GM23338 (cell line): ENCODE data around the gene CPNE5. TPM values are rescaled to one million over a fixed set of nuclear protein-coding genes. Genes with fewer than 3 reads are reported as not detected.

Experiments
- ATAC-seq: fragments of 200-7000 bp; cut with Tn5 transposase; 3 replicates; pipeline ENCODE4 v1.9.1; 2020
- DNase-seq: peaks from one replicate; pipeline ENCODE4 v3.0.0-alpha.2; 2015; ENCODE audit warnings: low spot score
- H2AFZ ChIP-seq: fragments of 200-600 bp; sonication (generic); 2 replicates; pipeline ENCODE4 v1.8.0; 2016; ENCODE audit warnings: antibody characterized with exemption, mild to moderate bottlenecking, moderate library complexity
- H3F3A ChIP-seq: fragments of 200-600 bp; sonication (generic); replicated peaks from 2 replicates; pipeline ENCODE4 v1.8.0; 2017; ENCODE audit warnings: antibody characterized with exemption, mixed run types, low read depth
- H3K27ac ChIP-seq: fragments of 200-600 bp; sonication (generic); 2 replicates; pipeline ENCODE4 v1.6.1; 2016; ENCODE audit warnings: low read depth
- H3K27me3 ChIP-seq: fragments of 200-600 bp; sonication (generic); 2 replicates; pipeline ENCODE4 v1.8.0; 2016; ENCODE audit warnings: mild to moderate bottlenecking, mixed run types, moderate library complexity; ENCODE audit not compliant: insufficient read depth
- H3K36me3 ChIP-seq: fragments of 200-600 bp; sonication (generic); 2 replicates; pipeline ENCODE4 v1.8.0; 2016; ENCODE audit warnings: mild to moderate bottlenecking; ENCODE audit not compliant: insufficient read depth
- H3K4me1 ChIP-seq: fragments of 200-600 bp; sonication (generic); 2 replicates; pipeline ENCODE4 v1.8.0; 2016; ENCODE audit warnings: mild to moderate bottlenecking, moderate library complexity; ENCODE audit not compliant: insufficient read depth
- H3K4me2 ChIP-seq: fragments of 200-600 bp; sonication (generic); 2 replicates; pipeline ENCODE4 v1.7.1; 2017; ENCODE audit warnings: mixed run types
- H3K4me3 ChIP-seq: fragments of 200-600 bp; sonication (generic); 2 replicates; pipeline ENCODE4 v1.6.1; 2016; ENCODE audit warnings: mixed run types
- H3K79me2 ChIP-seq: fragments of 200-600 bp; sonication (generic); replicated peaks from 2 replicates; pipeline ENCODE4 v1.8.0; 2017; ENCODE audit warnings: mild to moderate bottlenecking; ENCODE audit not compliant: insufficient read depth
- H3K9me2 ChIP-seq: fragments of 200-600 bp; sonication (generic); 2 replicates; pipeline ENCODE4 v1.8.0; 2017; ENCODE audit not compliant: insufficient read depth
- H4K20me1 ChIP-seq: fragments of 200-600 bp; sonication (generic); replicated peaks from 2 replicates; pipeline ENCODE4 v1.8.0; 2017; ENCODE audit warnings: mild to moderate bottlenecking; ENCODE audit not compliant: insufficient read depth
- H3K27ac Mint-ChIP-seq: 2 replicates; pipeline ENCODE4 v1.8.0; 2020; ENCODE audit warnings: inconsistent platforms, mild to moderate bottlenecking, moderate library complexity, mixed read lengths
- H3K27me3 Mint-ChIP-seq: 3 replicates; pipeline ENCODE4 v1.8.0; 2022; ENCODE audit warnings: low read depth, mild to moderate bottlenecking, moderate library complexity, mixed read lengths, inconsistent platforms; ENCODE audit not compliant: insufficient read depth, poor library complexity
- H3K36me3 Mint-ChIP-seq: 3 replicates; pipeline ENCODE4 v1.8.0; 2021; ENCODE audit warnings: low read depth, mild to moderate bottlenecking, inconsistent platforms, moderate library complexity, mixed read lengths
- H3K4me1 Mint-ChIP-seq: 3 replicates; pipeline ENCODE4 v1.8.0; 2020; ENCODE audit warnings: mild to moderate bottlenecking, inconsistent platforms, mixed read lengths
- H3K4me3 Mint-ChIP-seq: 3 replicates; pipeline ENCODE4 v1.8.0; 2021; ENCODE audit warnings: moderate library complexity, mild to moderate bottlenecking, inconsistent platforms, mixed read lengths
- H3K9me3 Mint-ChIP-seq: 3 replicates; pipeline ENCODE4 v1.8.0; 2020; ENCODE audit warnings: moderate library complexity, mild to moderate bottlenecking, inconsistent platforms, mixed read lengths
- CREB1 ChIP-seq: fragments of 250-450 bp; sonication (Bioruptor Pico); IDR thresholded peaks from 2 replicates; pipeline ENCODE4 v1.5.0; 2020; ENCODE audit warnings: low read depth, mild to moderate bottlenecking, moderate library complexity
- EZH2phosphoT487 ChIP-seq: fragments of 200-600 bp; sonication (generic); IDR thresholded peaks from one replicate; pipeline ENCODE4 v1.8.1; 2018; ENCODE audit warnings: antibody characterized with exemption; ENCODE audit not compliant: unreplicated experiment
- JUNB ChIP-seq: IDR thresholded peaks from one replicate; pipeline ENCODE4 v1.6.1; 2016; ENCODE audit warnings: antibody characterized with exemption; ENCODE audit not compliant: unreplicated experiment
- NANOG ChIP-seq: IDR thresholded peaks from 2 replicates; pipeline ENCODE4 v1.6.1; 2016; ENCODE audit warnings: antibody characterized with exemption, borderline replicate concordance
- POLR2AphosphoS5 ChIP-seq: IDR thresholded peaks from 2 replicates; pipeline ENCODE4 v1.6.1; 2016; ENCODE audit warnings: antibody characterized with exemption, low read depth
- polyA plus RNA-seq: library from polyadenylated mRNA; unstranded; fragments of >200 nt; fragmentation: Nextera tagmentation; extraction: Ambion mirVana; gene quantifications from 2 replicates; pipeline ENCODE4 v1.2.1, GENCODE V29; 2016
- total RNA-seq: library from RNA; depleted of rRNA; stranded (reverse); fragments of >200 nt; shearing (Covaris generic); gene quantifications from 2 replicates; pipeline ENCODE4 v1.2.3, GENCODE V29; 2014
- TF ChIP-seq, protein P1 (sequence below): IDR thresholded peaks from 2 replicates; pipeline ENCODE4 v1.6.1; 2016; ENCODE audit warnings: antibody characterized with exemption
- TF ChIP-seq, protein P2 (sequence below), 2 experiments: fragments of 200-600 bp in 1 of 2; sonication (generic) in 1 of 2; conservative IDR thresholded peaks; 2 replicates each; pipeline versions ENCODE4 v1.5.1 to v1.6.1; 2016 to 2017; ENCODE audit warnings: antibody characterized with exemption in 2 of 2, low read depth in 2 of 2, mild to moderate bottlenecking in 2 of 2, moderate library complexity in 1 of 2
- TF ChIP-seq, protein P3 (sequence below): IDR thresholded peaks from one replicate; pipeline ENCODE4 v1.6.1; 2018; ENCODE audit warnings: antibody characterized with exemption; ENCODE audit not compliant: unreplicated experiment

CPNE5 gene
- total and polyA plus RNA-seq, 2 experiments from 2014 or later: 0.14 to 0.42 TPM

- Mint-ChIP-seq H3K36me3 (peaks cover 30% of the 10 kb centered on the region), H3K9me3 (no peaks in the 10 kb centered on the region; the same call in 2 of the 3 replicates), H3K27me3 (peaks cover 11% of the 10 kb centered on the region), H3K4me1 (peaks cover 32% of the 10 kb centered on the region), H3K4me3 (no peak overlapping the region), H3K27ac (no peak overlapping the region)
- TF ChIP-seq, protein P1, sequence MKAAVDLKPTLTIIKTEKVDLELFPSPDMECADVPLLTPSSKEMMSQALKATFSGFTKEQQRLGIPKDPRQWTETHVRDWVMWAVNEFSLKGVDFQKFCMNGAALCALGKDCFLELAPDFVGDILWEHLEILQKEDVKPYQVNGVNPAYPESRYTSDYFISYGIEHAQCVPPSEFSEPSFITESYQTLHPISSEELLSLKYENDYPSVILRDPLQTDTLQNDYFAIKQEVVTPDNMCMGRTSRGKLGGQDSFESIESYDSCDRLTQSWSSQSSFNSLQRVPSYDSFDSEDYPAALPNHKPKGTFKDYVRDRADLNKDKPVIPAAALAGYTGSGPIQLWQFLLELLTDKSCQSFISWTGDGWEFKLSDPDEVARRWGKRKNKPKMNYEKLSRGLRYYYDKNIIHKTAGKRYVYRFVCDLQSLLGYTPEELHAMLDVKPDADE: no peak
- TF ChIP-seq, protein P2, sequence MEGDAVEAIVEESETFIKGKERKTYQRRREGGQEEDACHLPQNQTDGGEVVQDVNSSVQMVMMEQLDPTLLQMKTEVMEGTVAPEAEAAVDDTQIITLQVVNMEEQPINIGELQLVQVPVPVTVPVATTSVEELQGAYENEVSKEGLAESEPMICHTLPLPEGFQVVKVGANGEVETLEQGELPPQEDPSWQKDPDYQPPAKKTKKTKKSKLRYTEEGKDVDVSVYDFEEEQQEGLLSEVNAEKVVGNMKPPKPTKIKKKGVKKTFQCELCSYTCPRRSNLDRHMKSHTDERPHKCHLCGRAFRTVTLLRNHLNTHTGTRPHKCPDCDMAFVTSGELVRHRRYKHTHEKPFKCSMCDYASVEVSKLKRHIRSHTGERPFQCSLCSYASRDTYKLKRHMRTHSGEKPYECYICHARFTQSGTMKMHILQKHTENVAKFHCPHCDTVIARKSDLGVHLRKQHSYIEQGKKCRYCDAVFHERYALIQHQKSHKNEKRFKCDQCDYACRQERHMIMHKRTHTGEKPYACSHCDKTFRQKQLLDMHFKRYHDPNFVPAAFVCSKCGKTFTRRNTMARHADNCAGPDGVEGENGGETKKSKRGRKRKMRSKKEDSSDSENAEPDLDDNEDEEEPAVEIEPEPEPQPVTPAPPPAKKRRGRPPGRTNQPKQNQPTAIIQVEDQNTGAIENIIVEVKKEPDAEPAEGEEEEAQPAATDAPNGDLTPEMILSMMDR (conservative IDR thresholded peaks at IDR 0.05; ENCODE audit: low read depth in 2 of 2): peak; percentile 84 to 91
- TF ChIP-seq NANOG (no peak), CREB1 (CRISPR knock-in tag) (no peak)
- no peaks in the 10 kb centered on the region for H3K27me3 ChIP-seq
- peak; percentile 86 for DNase-seq
- H3K4me3 ChIP-seq: no peak overlapping the region
- H2AFZ ChIP-seq: no peak overlapping the region
- no peaks in the 10 kb centered on the region; the same call in 1 of the 2 replicates for H3K79me2 ChIP-seq
- H3K9me2 ChIP-seq: no peaks in the 10 kb centered on the region
- peaks cover 14% of the 10 kb centered on the region; the same call in 1 of the 2 replicates for H3K36me3 ChIP-seq
- peaks cover 22% of the 10 kb centered on the region for H3F3A ChIP-seq
- H3K4me2 ChIP-seq: no peak overlapping the region
- peak; percentile 24; the same call in 2 of the 3 replicates for ATAC-seq
- peaks cover 18% of the 10 kb centered on the region for H3K4me1 ChIP-seq
- peaks cover 10% of the 10 kb centered on the region; the same call in 1 of the 2 replicates for H4K20me1 ChIP-seq
- peak overlapping the region; percentile 67 for H3K27ac ChIP-seq
Measured at GRCh38 chr6:36851149-36851614, 11.9 kb upstream of the CPNE5 start.

DNA sequence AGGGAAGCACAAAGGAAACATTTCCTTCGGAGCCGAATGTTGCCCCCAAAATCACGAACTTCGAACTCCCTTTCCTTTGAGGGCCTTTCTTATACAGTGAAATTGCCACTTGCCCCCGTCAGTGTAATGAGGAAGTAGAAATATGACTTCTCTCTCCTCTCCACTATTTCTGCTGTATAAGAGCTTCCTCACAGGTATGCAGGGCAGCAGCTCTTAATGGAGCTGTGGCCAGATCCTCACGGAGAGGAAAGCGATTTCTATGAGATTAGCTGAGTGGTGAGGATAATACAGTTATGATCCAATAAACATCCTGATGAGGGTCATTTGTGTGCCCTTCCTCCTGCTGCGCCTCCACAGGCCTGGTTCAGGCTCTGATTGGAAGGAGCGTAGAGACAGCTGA lies 10.8 kb upstream of the CPNE5 start:
- H2AFZ ChIP-seq: no peak overlapping the region
- H3K9me3 Mint-ChIP-seq: no peaks in the 10 kb centered on the region; the same call in 2 of the 3 replicates
- H3K9me2 ChIP-seq: no peaks in the 10 kb centered on the region
- H3K4me3 ChIP-seq: no peak overlapping the region
- H3K79me2 ChIP-seq: no peaks in the 10 kb centered on the region
- H3K27ac ChIP-seq: no peak overlapping the region
- H3K4me1 Mint-ChIP-seq: peaks cover 32% of the 10 kb centered on the region
- peaks cover 18% of the 10 kb centered on the region for H3K4me1 ChIP-seq
- peaks cover 18% of the 10 kb centered on the region for H3K36me3 Mint-ChIP-seq
- ATAC-seq: no peak
- peaks cover 10% of the 10 kb centered on the region; the same call in 1 of the 2 replicates for H4K20me1 ChIP-seq
- H3K4me3 Mint-ChIP-seq: no peak overlapping the region
- no peak overlapping the region for H3K4me2 ChIP-seq
- H3K27me3 ChIP-seq: no peaks in the 10 kb centered on the region
- H3K36me3 ChIP-seq: 0 out of 2 replicates have a peak, but pooled peaks cover 8% of the 10 kb centered on the region
- no peak for DNase-seq
- peaks cover 9% of the 10 kb centered on the region for H3K27me3 Mint-ChIP-seq
- H3K27ac Mint-ChIP-seq: no peak overlapping the region
- H3F3A ChIP-seq: peaks cover 22% of the 10 kb centered on the region
- TF ChIP-seq POLR2AphosphoS5 (no peak), JUNB (no peak), EZH2phosphoT487 (no peak)
- TF ChIP-seq, protein P1: no peak
- TF ChIP-seq, protein P3, sequence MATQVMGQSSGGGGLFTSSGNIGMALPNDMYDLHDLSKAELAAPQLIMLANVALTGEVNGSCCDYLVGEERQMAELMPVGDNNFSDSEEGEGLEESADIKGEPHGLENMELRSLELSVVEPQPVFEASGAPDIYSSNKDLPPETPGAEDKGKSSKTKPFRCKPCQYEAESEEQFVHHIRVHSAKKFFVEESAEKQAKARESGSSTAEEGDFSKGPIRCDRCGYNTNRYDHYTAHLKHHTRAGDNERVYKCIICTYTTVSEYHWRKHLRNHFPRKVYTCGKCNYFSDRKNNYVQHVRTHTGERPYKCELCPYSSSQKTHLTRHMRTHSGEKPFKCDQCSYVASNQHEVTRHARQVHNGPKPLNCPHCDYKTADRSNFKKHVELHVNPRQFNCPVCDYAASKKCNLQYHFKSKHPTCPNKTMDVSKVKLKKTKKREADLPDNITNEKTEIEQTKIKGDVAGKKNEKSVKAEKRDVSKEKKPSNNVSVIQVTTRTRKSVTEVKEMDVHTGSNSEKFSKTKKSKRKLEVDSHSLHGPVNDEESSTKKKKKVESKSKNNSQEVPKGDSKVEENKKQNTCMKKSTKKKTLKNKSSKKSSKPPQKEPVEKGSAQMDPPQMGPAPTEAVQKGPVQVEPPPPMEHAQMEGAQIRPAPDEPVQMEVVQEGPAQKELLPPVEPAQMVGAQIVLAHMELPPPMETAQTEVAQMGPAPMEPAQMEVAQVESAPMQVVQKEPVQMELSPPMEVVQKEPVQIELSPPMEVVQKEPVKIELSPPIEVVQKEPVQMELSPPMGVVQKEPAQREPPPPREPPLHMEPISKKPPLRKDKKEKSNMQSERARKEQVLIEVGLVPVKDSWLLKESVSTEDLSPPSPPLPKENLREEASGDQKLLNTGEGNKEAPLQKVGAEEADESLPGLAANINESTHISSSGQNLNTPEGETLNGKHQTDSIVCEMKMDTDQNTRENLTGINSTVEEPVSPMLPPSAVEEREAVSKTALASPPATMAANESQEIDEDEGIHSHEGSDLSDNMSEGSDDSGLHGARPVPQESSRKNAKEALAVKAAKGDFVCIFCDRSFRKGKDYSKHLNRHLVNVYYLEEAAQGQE: no peak
- TF ChIP-seq, protein P2 (conservative IDR thresholded peaks at IDR 0.05; ENCODE audit: low read depth in 2 of 2): no peak
